ENCODE measurements around the gene PNLDC1.

DNA sequence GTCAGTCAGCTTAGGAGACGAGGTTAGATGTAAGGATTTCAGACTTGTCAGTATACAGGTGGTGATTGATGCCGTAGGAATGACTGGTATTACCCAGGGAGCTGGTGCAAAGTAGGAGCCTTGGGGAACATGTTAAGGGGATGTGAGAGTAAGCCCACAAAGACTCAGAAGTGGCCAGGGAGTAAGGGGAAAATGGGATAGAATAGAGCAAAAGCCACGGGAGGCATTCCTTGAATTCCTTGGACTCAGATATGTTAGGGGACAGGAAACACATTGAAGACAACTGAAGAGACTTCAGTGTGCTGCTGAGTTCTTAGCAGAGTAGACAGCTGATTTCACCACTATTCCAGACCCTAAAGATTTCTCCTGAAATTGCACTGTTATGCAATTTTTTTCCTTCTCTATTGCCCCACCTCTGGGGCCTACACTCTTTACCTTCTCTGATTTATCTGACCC lies 39.4 kb upstream of the PNLDC1 start:
- TF ChIP-seq, protein P1, sequence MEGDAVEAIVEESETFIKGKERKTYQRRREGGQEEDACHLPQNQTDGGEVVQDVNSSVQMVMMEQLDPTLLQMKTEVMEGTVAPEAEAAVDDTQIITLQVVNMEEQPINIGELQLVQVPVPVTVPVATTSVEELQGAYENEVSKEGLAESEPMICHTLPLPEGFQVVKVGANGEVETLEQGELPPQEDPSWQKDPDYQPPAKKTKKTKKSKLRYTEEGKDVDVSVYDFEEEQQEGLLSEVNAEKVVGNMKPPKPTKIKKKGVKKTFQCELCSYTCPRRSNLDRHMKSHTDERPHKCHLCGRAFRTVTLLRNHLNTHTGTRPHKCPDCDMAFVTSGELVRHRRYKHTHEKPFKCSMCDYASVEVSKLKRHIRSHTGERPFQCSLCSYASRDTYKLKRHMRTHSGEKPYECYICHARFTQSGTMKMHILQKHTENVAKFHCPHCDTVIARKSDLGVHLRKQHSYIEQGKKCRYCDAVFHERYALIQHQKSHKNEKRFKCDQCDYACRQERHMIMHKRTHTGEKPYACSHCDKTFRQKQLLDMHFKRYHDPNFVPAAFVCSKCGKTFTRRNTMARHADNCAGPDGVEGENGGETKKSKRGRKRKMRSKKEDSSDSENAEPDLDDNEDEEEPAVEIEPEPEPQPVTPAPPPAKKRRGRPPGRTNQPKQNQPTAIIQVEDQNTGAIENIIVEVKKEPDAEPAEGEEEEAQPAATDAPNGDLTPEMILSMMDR (IDR thresholded peaks at IDR 0.05; ENCODE audit: poor library complexity): no peak
- TF ChIP-seq EZH2phosphoT487 (IDR thresholded peaks at IDR 0.05; ENCODE audit: low read depth, severe bottlenecking, unreplicated experiment): no peak

Data from hepatocyte (in vitro differentiated cells).